Stimulated activated naive CD8-positive, alpha-beta T cell treated with anti-CD3 and anti-CD28 coated beads, Interleukin-15, Interleukin-2, amounts not matched to agents 100 U/mL and 50 U/mL, for 24 hours (primary cell): ENCODE results near the gene TRIO.

Experiments used
- ATAC-seq: fragments of 150-1000 bp; cut with Tn5 transposase; one replicate; pipeline ENCODE4 v1.10.0; 2021
- DNase-seq: peaks from one replicate; pipeline ENCODE4 v3.0.0; 2021

TRIO gene

GRCh38 chr5:14297697-14298096 lies 154.6 kb downstream of the TRIO start:
- DNase-seq, result no peak
- ATAC-seq, result no peak

GRCh38 chr5:14298126-14298847 lies 155.1 kb downstream of the TRIO start:
- ATAC-seq, result no peak

GRCh38 chr5:14299666-14300065 lies 156.5 kb downstream of the TRIO start:
- ATAC-seq (no peak), DNase-seq (no peak)

More at GRCh38 chr5:14298126-14298847, 155.1 kb downstream of the TRIO start:
- DNase-seq, result no peak

- ATAC-seq, result no peak
Observed at GRCh38 chr5:14301186-14301585, 158.0 kb downstream of the TRIO start.

GRCh38 chr5:14302330-14302729 lies 159.2 kb downstream of the TRIO start:
- ATAC-seq, result no peak
- DNase-seq, result no peak

More at GRCh38 chr5:14301186-14301585, 158.0 kb downstream of the TRIO start:
- DNase-seq, result no peak

- DNase-seq, result no peak
Observed at GRCh38 chr5:14305045-14305444, 161.9 kb downstream of the TRIO start.

GRCh38 chr5:14306329-14306815 lies 163.2 kb downstream of the TRIO start:
- DNase-seq (no peak), ATAC-seq (no peak)

More at GRCh38 chr5:14305045-14305444, 161.9 kb downstream of the TRIO start:
- no peak for ATAC-seq

GRCh38 chr5:14308384-14309154 lies 165.4 kb downstream of the TRIO start:
- ATAC-seq (no peak), DNase-seq (no peak)

- DNase-seq, result no peak
- ATAC-seq, result no peak
Observed at GRCh38 chr5:14309199-14309598, 166.1 kb downstream of the TRIO start.

- DNase-seq (no peak), ATAC-seq (no peak)
Observed at GRCh38 chr5:14309878-14310531, 166.9 kb downstream of the TRIO start.

GRCh38 chr5:14310901-14311300 lies 167.8 kb downstream of the TRIO start:
- DNase-seq (no peak), ATAC-seq (no peak)

- ATAC-seq (no peak), DNase-seq (no peak)
Observed at GRCh38 chr5:14313986-14314690, 171.0 kb downstream of the TRIO start.

- ATAC-seq (no peak), DNase-seq (no peak)
Observed at GRCh38 chr5:14316471-14316870, 173.3 kb downstream of the TRIO start.

- no peak for DNase-seq
Observed at GRCh38 chr5:14319102-14319501, 176.0 kb downstream of the TRIO start.

GRCh38 chr5:14321936-14322335 lies 178.8 kb downstream of the TRIO start:
- no peak for ATAC-seq
- no peak for DNase-seq

More at GRCh38 chr5:14319102-14319501, 176.0 kb downstream of the TRIO start:
- no peak for ATAC-seq

- ATAC-seq, result no peak
- DNase-seq, result no peak
Observed at GRCh38 chr5:14322437-14323187, 179.5 kb downstream of the TRIO start.

- DNase-seq, result no peak
- ATAC-seq, result no peak
Observed at GRCh38 chr5:14323466-14323865, 180.3 kb downstream of the TRIO start.

GRCh38 chr5:14325369-14325768 lies 182.2 kb downstream of the TRIO start:
- ATAC-seq (no peak), DNase-seq (no peak)

GRCh38 chr5:14326035-14326903 lies 183.1 kb downstream of the TRIO start:
- DNase-seq, result no peak
- ATAC-seq, result no peak

- no peak for DNase-seq
- ATAC-seq, result no peak
Observed at GRCh38 chr5:14327624-14328023, 184.5 kb downstream of the TRIO start.
